Stimulated activated CD8-positive, alpha-beta memory T cell treated with anti-CD3 and anti-CD28 coated beads, Interleukin-15, amount 100 ng/mL, for 1 hour (primary cell): ENCODE results near the gene NRAP.

Experiments used
- DNase-seq: peaks from one replicate; pipeline ENCODE4 v3.0.0-alpha.2; 2020; ENCODE audit warnings: low read depth

NRAP gene

DNA sequence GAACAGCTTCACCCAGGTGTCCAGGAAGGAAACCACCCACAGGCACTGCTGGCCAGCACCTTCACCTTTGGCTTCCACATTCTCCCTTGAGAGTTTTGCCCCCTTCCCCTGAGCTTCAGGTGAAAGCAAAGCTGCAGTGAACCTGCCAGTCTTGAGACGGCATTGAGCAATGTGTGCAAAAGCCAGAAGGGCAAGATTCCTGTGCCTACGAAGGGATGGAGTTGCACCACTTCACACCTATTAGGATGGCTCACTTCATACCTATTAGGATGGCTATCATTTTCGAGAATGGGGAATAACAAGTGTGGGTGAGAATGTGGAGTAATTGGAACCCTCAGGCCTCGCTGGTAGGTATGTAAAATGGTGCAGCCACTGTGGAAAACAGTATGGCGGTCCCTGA, 103.8 kb downstream of the NRAP start:
- no peak for DNase-seq

DNA sequence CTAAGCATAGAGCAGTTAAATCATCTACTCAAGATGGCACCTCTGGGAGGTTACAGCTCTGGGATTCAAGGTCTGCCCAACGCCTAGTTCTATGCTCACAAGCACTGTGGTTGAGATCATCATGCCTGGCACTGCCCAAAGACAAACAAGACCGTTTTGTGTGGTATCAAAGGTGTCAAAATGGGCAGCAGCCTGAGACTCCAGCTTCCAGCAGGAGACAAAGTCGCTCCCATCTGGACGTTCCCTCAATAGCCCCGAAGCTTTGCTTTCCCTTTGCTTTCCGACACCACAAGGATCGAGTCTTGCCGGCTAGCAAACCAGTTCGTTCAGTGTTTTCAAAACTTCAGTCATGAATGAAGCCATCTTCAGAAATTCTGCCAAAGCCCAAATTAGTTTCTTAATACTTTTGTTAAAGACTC, 105.9 kb downstream of the NRAP start:
- DNase-seq: no peak

DNA sequence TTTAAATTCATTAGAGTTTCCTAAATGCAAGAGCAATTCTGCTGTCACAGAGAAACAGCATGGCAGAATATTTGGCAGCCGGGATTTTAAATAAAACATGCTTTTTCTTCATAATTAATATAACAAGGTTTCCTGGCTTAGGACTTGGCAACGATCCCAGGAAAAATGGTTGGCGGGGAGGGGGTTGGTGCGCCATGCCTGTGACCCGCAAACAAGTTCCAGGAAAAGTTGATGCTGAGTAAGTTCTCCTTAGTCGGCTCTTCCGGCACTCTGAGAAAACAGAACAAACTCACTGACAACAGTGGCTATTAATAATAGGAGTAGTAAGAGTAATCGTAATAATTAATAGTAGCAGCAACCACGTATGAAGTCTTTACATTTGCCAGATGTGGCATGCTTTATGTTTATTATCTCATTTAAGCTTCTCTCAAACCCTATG, 106.4 kb downstream of the NRAP start:
- DNase-seq: no peak

DNA sequence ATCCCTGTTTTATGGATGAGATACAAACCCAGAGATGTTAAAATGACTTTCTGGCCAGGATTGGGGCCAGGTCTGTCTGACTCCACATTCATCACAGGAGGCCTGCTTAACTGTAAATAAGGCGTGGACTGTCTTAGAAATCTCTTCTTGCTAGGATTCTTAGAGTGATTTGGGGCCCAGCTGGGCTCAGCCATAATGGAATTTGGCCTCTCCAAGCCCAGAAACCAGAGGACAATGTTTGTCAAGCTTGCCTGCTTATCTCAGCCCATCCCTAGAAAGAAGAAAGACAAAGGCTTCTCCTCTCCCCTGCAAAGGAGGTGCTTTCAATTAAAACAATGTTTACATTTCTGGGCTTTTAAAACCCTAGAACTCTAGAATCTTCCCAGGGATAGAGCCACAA, 108.1 kb downstream of the NRAP start:
- DNase-seq: no peak

DNA sequence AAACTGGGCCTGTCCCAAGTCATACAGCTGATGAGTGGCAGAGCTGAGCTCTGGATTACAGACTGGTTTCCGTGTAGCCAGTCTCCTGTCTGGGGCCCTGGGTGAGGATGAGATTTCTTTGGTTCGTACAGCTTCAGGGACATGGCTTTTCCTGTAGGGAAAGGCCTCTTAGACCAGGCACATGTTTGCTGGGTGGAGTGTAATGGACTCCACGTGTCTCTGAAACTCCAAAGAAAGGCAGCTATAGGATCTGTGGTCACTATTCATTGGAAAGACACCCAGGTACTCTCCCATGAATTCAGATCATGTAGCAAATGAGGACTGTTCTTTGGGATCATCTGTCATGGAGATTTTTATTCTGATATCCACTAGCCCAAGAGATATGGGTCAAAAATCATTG, 108.6 kb downstream of the NRAP start:
- DNase-seq: no peak

DNA sequence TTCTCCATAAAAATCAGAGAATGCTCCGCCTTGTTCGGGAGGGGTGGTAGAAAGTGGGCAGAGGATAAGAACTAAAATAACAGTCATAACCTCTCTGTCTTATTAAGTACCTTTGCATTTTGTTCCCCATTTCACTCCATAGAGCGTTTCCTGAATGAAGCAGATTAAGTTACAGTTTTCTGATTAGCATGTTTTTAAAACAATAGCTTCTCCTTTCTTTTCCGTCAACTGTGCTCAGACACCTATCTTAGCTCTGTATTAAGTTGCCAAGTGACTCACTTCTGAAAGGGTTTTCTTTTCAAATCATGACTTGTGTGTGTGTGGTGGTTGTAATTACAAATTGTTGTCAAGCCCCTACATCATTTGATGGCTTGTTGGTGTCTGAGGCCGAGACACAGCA, 109.6 kb downstream of the NRAP start:
- DNase-seq: no peak

DNA sequence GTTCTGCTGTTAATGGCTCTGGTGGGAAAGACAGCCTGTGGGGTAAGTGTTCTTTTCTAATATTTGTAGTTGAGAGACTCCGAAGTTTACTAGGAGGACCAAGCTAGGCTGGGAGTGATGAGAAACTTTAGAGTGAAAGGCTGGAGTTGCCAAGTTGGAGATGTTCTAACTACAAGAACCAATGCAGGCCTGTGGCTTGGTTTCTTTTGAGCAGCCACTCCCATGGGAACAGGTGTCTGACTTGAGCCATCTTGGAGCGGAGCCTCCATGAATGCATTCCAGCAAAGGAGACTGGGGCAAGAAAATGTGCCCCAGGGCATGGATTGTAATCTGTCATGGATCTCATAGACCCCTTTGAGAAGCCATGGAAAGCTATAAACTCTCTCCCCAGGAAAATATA, 110.7 kb downstream of the NRAP start:
- no peak for DNase-seq

DNA sequence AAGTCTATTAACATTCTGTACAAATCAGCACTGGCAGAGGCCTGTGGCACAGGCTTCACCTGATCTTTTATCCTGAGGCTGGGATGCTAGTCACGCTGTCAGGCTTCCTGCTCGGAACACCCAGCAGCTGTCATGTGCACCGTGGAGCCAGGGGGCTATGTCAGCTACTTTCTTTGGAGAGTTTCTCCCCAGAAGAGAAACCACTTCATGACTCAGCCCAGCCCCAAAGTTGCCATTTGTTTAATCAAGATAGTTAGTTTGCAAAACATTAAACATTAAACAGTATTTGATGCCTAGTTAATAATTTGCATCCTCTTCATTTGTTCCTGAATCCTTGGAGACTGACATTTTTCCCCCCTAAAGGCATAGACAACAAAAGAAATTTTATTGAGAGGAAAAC, 111.1 kb downstream of the NRAP start, which contains the start of gene HABP2:
Gene HABP2 (plus strand): TSS at position 353 of the 400 bp plus-strand sequence. CDS start 69 bp downstream, outside the sequence.
- DNase-seq: no peak

DNA sequence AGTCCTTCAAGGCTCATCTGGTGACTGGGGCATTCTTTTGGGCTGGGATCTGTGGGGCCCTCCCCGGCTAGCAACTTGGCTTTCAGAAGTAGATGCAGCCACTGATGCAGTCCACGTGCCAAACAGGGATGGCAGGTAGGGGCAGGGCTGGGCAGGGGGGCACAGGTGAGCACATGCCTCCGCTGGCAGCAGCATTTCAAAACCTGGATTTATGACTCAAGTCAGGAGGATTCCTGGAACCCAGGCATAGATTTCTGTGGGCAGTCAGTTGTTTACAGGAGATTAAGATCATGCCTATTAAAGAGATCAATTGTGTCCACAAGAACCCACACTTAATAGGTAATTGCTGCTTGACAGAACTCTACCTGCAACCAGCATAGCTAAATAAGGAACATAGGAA, 111.8 kb downstream of the NRAP start:
- no peak for DNase-seq

DNA sequence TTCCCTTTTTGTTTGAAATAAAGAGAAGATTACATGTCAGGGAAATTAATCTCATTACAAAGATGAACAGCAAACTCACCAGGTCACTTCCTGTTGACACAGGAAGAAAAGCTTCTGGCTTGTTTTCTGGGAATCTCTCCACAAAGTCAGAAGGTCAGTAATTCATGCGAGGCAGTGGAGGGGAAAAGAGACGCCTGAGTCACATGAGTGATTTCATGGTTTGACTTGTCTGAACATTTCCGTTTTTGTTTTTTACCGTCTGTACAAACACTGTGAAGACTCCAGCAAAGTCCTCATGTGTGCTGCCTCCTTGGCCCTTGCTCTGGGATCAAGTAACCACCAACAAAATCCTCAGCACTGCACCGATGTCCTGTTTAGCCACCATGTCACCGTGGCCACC, 113.5 kb downstream of the NRAP start:
- DNase-seq: no peak

DNA sequence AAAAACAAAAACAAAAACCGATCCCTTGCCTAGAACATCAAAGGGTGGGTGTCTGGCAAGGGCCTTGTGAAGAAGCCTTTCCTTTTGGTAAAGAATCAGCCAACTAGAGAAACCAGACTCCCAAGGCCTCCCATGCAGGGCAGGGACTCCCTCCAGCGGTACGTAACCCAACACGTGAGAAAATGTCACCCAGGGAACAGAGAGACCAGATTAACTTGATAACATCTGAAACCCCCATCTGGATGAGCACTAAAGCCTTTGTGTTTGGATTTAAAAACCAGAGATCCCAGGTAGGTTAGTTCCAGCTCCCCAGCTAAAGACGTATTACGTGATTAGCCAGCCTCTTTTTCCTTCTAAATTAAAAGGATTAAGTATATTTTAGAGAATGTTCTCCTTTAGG, 114.0 kb downstream of the NRAP start:
- DNase-seq: no peak

DNA sequence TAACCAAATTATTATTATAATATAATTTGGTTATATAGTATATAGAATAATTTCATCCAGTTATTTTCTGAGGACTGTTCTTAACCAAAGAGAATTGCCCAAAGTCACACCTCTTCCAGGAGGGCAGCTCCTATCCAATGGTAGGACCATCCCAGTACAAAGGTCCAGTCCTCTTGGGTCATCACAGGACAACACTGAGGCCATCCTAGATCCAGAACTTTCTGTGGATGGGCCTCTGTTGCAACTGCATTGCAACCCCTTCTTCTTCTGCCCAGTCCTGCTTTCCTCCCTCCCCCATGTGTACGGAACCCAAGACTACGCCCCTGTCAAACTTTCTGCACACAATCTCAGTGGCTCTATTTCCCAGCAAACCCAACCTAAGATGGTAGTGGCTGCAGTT, 116.4 kb downstream of the NRAP start:
- no peak for DNase-seq

DNA sequence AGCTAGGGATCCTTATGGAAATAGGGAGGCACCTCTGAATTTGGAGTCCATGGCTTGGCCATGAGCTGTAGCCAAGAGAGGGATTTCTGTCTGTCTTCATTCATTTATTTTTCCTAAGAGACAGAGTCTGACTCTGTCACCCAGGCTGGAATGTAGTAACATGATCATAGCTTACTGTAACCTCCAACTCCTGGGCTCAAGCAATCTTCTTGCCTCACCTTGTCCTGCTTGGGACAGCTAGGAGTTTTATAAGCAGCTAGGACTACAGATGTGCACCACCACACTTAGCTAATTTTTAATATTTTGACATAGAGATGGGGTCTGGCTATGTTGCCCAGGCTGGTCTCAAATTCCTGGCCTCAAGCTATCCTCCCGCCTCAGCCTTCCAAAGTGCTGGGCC, 119.4 kb downstream of the NRAP start:
- DNase-seq: no peak

DNA sequence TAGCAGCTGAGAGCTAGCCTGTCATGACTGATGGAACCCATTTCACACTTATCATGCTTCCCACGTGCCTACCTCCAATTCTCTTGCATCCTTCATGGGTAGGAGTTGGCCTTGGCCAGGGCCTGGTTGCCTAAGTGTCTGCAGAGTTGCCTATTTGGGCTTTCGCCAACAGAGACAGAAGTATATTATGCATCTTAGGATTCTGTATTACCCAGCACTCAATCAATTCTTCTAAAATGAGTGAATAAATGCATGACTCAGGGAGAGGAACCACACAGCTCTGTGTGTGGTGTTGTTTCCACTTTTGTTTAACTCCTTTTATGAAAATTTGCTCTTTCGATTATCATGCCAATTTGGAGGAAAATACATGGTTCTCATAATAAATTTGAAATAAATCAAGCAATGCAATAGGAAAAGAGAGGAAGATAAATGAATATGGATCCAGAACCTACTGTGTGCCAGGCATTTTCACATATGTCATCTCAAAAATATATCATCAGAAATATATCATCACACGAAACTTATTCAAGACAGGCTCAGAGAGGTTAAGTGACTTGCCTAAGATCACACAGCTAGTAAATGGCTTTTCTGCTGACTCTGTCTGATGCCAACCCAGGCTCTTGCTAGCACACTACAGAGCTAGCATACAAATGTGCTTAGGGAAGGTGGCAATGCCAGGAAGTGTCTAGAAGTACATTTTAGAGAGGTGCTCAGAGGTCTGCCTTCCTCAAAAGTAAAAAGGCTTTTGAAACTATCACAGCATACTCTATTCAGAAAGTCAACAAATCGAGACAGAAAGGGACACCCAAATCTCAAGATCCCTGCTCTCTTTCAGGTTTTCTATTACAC, 120.5 kb downstream of the NRAP start:
- no peak for DNase-seq

DNA sequence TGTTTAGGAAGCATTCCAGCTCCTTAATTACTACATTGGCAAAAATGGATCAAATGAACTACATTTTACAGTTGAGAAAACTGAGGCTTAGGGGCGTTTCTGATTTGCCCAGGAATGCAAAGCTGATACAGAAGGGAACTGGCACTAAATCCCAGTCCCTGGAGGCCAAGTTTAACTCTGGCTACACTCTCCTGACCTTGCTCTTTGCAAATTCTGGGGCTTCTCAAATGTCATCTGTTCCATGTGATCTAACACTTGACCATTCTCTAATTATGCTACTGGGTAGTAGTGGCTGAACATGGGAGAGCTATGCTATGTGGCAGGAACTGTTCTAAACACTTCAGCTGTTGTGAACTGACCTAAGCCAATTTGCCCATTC, 122.3 kb downstream of the NRAP start:
- DNase-seq: no peak

DNA sequence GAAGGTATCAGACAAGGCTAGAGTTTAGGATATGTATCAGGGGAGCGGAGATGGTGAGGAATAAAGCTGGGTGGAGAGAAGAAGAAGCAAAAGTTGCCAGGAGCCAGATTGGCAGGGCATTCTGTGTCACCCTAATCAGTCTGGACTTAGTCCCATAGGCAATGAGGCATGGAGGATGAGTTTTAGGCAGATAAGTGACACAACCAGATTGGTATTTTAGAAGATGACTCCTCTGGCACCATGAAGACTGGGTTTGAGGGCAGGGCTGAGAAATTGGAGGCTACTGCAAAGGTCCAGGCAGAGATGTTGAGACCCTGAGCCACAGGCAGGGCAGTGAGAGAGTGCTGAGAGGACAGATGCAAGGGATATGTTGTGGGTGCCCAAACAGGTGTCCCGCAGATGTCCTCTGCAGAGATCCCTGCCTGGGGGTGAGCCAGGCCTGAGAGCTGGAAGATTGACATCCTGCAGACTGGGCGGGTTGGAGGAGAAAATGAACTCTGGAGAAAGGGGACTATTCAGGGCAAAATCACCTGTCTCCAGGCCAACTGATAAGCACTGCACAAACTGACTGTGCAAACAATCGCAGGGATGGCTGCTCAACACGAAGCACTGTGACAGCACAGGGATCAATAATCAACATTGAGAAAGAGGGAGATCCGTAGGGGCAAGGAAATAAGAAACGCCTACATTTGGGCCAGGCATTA, 122.8 kb downstream of the NRAP start:
- no peak for DNase-seq

DNA sequence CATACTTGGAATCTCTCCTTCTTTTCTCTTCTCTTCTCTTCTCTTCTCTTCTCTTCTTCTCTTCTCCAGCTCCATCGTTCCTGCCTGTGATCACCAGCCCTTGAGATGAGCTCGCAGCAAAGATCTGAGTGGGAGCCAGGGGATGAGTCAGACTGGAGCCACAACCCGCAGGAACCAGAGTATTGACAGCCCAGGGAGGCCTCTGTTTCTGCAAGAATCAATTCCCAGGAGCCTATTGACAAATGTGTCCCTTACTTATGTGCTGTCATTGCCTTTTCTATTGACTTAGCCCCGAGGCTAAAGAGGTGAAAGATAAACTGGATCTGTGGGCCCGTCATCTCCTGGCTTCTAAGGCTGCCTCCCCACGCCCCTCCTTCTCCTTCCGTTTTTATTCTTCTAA, 124.1 kb downstream of the NRAP start:
- DNase-seq: no peak
